Measurements from ENCODE around the gene UBE2U.

- TF ChIP-seq, protein P1, sequence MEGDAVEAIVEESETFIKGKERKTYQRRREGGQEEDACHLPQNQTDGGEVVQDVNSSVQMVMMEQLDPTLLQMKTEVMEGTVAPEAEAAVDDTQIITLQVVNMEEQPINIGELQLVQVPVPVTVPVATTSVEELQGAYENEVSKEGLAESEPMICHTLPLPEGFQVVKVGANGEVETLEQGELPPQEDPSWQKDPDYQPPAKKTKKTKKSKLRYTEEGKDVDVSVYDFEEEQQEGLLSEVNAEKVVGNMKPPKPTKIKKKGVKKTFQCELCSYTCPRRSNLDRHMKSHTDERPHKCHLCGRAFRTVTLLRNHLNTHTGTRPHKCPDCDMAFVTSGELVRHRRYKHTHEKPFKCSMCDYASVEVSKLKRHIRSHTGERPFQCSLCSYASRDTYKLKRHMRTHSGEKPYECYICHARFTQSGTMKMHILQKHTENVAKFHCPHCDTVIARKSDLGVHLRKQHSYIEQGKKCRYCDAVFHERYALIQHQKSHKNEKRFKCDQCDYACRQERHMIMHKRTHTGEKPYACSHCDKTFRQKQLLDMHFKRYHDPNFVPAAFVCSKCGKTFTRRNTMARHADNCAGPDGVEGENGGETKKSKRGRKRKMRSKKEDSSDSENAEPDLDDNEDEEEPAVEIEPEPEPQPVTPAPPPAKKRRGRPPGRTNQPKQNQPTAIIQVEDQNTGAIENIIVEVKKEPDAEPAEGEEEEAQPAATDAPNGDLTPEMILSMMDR (IDR thresholded peaks at IDR 0.05), result no peak
- TF ChIP-seq POLR2A (IDR thresholded peaks at IDR 0.05) (no peak), POLR2AphosphoS5 (IDR thresholded peaks at IDR 0.05) (no peak), EP300 (IDR thresholded peaks at IDR 0.05) (no peak)
Measured at GRCh38 chr1:64265141-64265540, 61.7 kb downstream of the UBE2U start.

All from gastroesophageal sphincter (tissue), 3 donors.